SK-N-MC (cell line): ENCODE data around the gene SSTR1.

Experiments used
- EZH2 ChIP-seq: fragments of 200-600 bp; sonication (generic); IDR thresholded peaks from one replicate; pipeline ENCODE4 v1.6.1; 2017; ENCODE audit warnings: antibody characterized with exemption
- FOXP2 ChIP-seq: optimal IDR thresholded peaks from 2 replicates; pipeline ENCODE3; 2011; ENCODE audit warnings: mild to moderate bottlenecking, moderate library complexity; ENCODE audit not compliant: insufficient read depth; ENCODE audit errors: extremely low read length, control extremely low read depth
- POLR2AphosphoS5 ChIP-seq: IDR thresholded peaks from 2 replicates; pipeline ENCODE4 v1.6.1; 2012; ENCODE audit warnings: mild to moderate bottlenecking, low read depth, low read length, borderline replicate concordance

DNA sequence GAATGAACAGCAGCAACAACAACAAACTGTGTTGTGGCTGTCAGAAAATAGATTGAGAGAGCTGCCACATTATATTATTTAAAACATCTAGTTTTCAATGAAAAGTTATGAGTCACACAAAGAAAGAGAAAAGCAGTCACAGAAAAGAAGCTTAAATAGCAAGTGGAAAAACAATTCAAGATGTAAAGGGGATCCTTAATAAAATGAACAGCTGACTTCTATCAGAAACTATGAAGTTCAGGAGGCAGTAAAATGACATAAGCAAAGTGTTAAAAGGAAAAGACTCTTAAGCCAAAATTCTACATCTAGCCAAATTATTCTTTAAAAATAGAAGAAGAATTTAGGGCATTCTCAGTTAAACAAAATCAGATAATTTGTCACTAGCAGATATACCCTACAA is 42.6 kb downstream of the SSTR1 start:
- TF ChIP-seq EZH2 (no peak), POLR2AphosphoS5 (no peak), FOXP2 (no peak)
